ENCODE results near the gene PDGFRA. TPM values are rescaled to one million over a fixed set of nuclear protein-coding genes. Genes with fewer than 3 reads are reported as not detected.

Gene PDGFRA
- total RNA-seq, 1 experiment from 2014 or later: 6.8 TPM

GRCh38 chr4:54271464-54271863 lies 42.4 kb downstream of the PDGFRA start:
- no peaks in the 10 kb centered on the region for H3K27me3 ChIP-seq (ENCODE audit: insufficient read depth, low read length)
- no peaks in the 10 kb centered on the region for H3K79me1 ChIP-seq (ENCODE audit: insufficient read depth, low read depth, low read length, poor library complexity, severe bottlenecking)
- no peak overlapping the region for H3K23ac ChIP-seq (ENCODE audit: insufficient read length, low read depth, low read length)
- no peak overlapping the region for H3K56ac ChIP-seq (ENCODE audit: insufficient read length, low read depth, low read length)
- no peak overlapping the region for H2BK5ac ChIP-seq (ENCODE audit: insufficient read length, low read length)
- H4K5ac ChIP-seq (ENCODE audit: insufficient read length, low read depth, low read length): no peak overlapping the region
- no peaks in the 10 kb centered on the region for H3K79me2 ChIP-seq (ENCODE audit: insufficient read depth, low read length)
- Mint-ChIP-seq H3K27ac (peak overlapping the region in 1 of 3 experiments; percentile 34; a peak in 1 of 7 replicates), H3K4me1 (peaks cover 12 to 16% of the 10 kb centered on the region in 2 experiments), H3K36me3 (ENCODE audit: insufficient read depth in 1 of 3, low read depth in 3 of 3) (peaks cover 0 to 4% (median 0%) of the 10 kb centered on the region in 3 experiments; a peak in 1 of 7 replicates), H3K27me3 (ENCODE audit: low read depth) (peaks cover 19% of the 10 kb centered on the region), H3K9me3 (no peaks in the 10 kb centered on the region), H3K4me3 (no peak overlapping the region)
- no peak overlapping the region for H4K8ac ChIP-seq (replicated peaks; ENCODE audit: insufficient read length, low read depth, low read length)
- no peak overlapping the region for H3K4me2 ChIP-seq (ENCODE audit: insufficient read depth, insufficient read length, low read length)
- no peak overlapping the region for H3K27ac ChIP-seq (ENCODE audit: insufficient read length, low read depth, low read length)
- H4K91ac ChIP-seq (ENCODE audit: insufficient read length, low read depth, low read length): no peak overlapping the region
- H3K4me1 ChIP-seq (ENCODE audit: insufficient read depth, low read length): no peaks in the 10 kb centered on the region
- no peak for DNase-seq
- no peaks in the 10 kb centered on the region for H3K9me3 ChIP-seq (ENCODE audit: control insufficient read depth, low read depth, low read length)
- no peak overlapping the region for H3K9ac ChIP-seq (ENCODE audit: extremely low read depth, insufficient read length, low read length)
- H3K14ac ChIP-seq (ENCODE audit: insufficient read depth, low read length): no peak overlapping the region
- no peak overlapping the region for H2AFZ ChIP-seq (ENCODE audit: low read length)
- H4K20me1 ChIP-seq (ENCODE audit: control insufficient read depth, insufficient read depth, insufficient read length): no peaks in the 10 kb centered on the region
- TF ChIP-seq CTCF (conservative IDR thresholded peaks at IDR 0.05): no peak
- H2BK120ac ChIP-seq (ENCODE audit: low read depth, low read length, poor library complexity, severe bottlenecking): no peak overlapping the region
- no peak overlapping the region for H3K18ac ChIP-seq (ENCODE audit: insufficient read length, low read depth, low read length)
- no peak overlapping the region for H2BK20ac ChIP-seq (ENCODE audit: low read depth, low read length, poor library complexity, severe bottlenecking)
- no peak overlapping the region for H2BK15ac ChIP-seq (ENCODE audit: low read depth, low read length)
- no peak overlapping the region for H3K4ac ChIP-seq (ENCODE audit: low read depth, low read length)
- H3K23me2 ChIP-seq (ENCODE audit: insufficient read length, low read depth, low read length, poor library complexity, severe bottlenecking): no peaks in the 10 kb centered on the region
- no peak overlapping the region for H3T11ph ChIP-seq (ENCODE audit: low read length)
- no peak overlapping the region for H2BK12ac ChIP-seq (ENCODE audit: insufficient read length, low read depth, low read length)
- H2AK5ac ChIP-seq (ENCODE audit: insufficient read length, low read length): no peak overlapping the region
